Activated CD4-positive, alpha-beta memory T cell treated with anti-CD3 and anti-CD28 coated beads, Interleukin-2, amount 10 ng/mL, durations not matched to agents 7 days and 5 days (primary cell): ENCODE data around the gene SNX22. TPM values are rescaled to one million over a fixed set of nuclear protein-coding genes. Genes with fewer than 3 reads are reported as not detected.

Experiments used
- CTCF ChIA-PET: fragments of 350-600 bp; sonication (Branson Sonifier 250); formaldehyde crosslinking; loops from one replicate; lab custom pipeline; 2021; ENCODE audit warnings: antibody characterized with exemption, inconsistent platforms; lab: Charles Lee
- POLR2A ChIA-PET: fragments of 350-600 bp; sonication (Branson Sonifier 250); formaldehyde crosslinking; loops from one replicate; lab custom pipeline; 2021; ENCODE audit warnings: antibody characterized with exemption; lab: Charles Lee
- DNase-seq: peaks from one replicate; pipeline ENCODE4 v3.0.0-alpha.2; 2020
- H3K27ac Mint-ChIP-seq: one replicate; pipeline ENCODE4 v1.8.0; 2021; ENCODE audit warnings: mild to moderate bottlenecking, mixed read lengths
- H3K27me3 Mint-ChIP-seq: one replicate; pipeline ENCODE4 v1.8.0; 2021; ENCODE audit warnings: mixed read lengths
- H3K36me3 Mint-ChIP-seq: one replicate; pipeline ENCODE4 v1.8.0; 2021; ENCODE audit warnings: low read depth, mixed read lengths
- H3K4me1 Mint-ChIP-seq: one replicate; pipeline ENCODE4 v1.8.0; 2021; ENCODE audit warnings: mixed read lengths
- H3K4me3 Mint-ChIP-seq: one replicate; pipeline ENCODE4 v1.8.0; 2021; ENCODE audit warnings: mild to moderate bottlenecking, mixed read lengths
- H3K9me3 Mint-ChIP-seq: one replicate; pipeline ENCODE4 v1.8.0; 2021; ENCODE audit warnings: mixed read lengths
- total RNA-seq, 2 experiments: library from RNA; stranded (reverse); gene quantifications; one replicate each; pipeline ENCODE4 v1.2.3, GENCODE V29; 2021

Gene SNX22
- total RNA-seq, 2 experiments from 2014 or later: 0.55 to 0.68 TPM

- no peak for DNase-seq
- POLR2A ChIA-PET: no interaction called here
- Mint-ChIP-seq H3K4me3 (no peak overlapping the region), H3K27me3 (no peaks in the 10 kb centered on the region), H3K4me1 (no peaks in the 10 kb centered on the region), H3K27ac (no peak overlapping the region), H3K36me3 (peaks cover 35% of the 10 kb centered on the region), H3K9me3 (no peaks in the 10 kb centered on the region)
- CTCF ChIA-PET: interaction anchor here (0.5 to 0.7 kb wide), 2 partner anchors 13 to 63 kb away, joined by 3 read pairs; no protein-coding TSS in a partner anchor
Measured at GRCh38 chr15:64197425-64197824, 45.9 kb downstream of the SNX22 start.

- no peak for DNase-seq
- ChIA-PET CTCF (interaction anchor here (1.2 kb wide), 1 partner anchor 11 kb away, joined by 3 read pairs; no protein-coding TSS in a partner anchor), POLR2A (no interaction called here)
- Mint-ChIP-seq H3K4me3 (no peak overlapping the region), H3K9me3 (no peaks in the 10 kb centered on the region), H3K36me3 (peaks cover 27% of the 10 kb centered on the region), H3K4me1 (peaks cover 5% of the 10 kb centered on the region), H3K27ac (no peak overlapping the region), H3K27me3 (no peaks in the 10 kb centered on the region)
Measured at GRCh38 chr15:64205202-64205601, 53.7 kb downstream of the SNX22 start.

Other genes starting within 250 kb of the SNX22 start
- gene DAPK2, start 105.2 kb upstream of the SNX22 start, total RNA-seq: 1 to 10 TPM; 3.2 to 3.7 TPM
- gene CIAO2A, start 57.9 kb upstream of the SNX22 start, total RNA-seq: 10 to 100 TPM; 74.4 to 85.0 TPM
- 100 to 1,000 TPM; 115 to 129 TPM for gene SNX1, start 55.7 kb upstream of the SNX22 start, total RNA-seq
- 100 to 1,000 TPM; 392 to 410 TPM for gene PPIB, start 11.3 kb downstream of the SNX22 start, total RNA-seq
- gene CSNK1G1, start 204.4 kb downstream of the SNX22 start, total RNA-seq: 10 to 100 TPM; 27.9 to 28.2 TPM
- 100 to 1,000 TPM; 110 TPM for gene PCLAF, start 229.7 kb downstream of the SNX22 start, total RNA-seq
- gene TRIP4, start 236.1 kb downstream of the SNX22 start, total RNA-seq: 10 to 100 TPM; 28.9 to 30.3 TPM